Stimulated activated CD4-positive, alpha-beta T cell treated with anti-CD3 and anti-CD28 coated beads, TNF-alpha, amount 100 ng/mL, for 4 hours (primary cell): Measurements from ENCODE around the gene C1QB.
A peak's percentile ranks its signal among the peaks of the same experiment; 100 is the strongest.
"Not testable (repeated sequence)": the region's sequence is repeated elsewhere in the genome, so short reads cannot be mapped to it uniquely, and the experiment has no call there.

Experiments used
- DNase-seq, 3 experiments: peaks; one replicate each; pipeline ENCODE4 v3.0.0-alpha.2; 2020; ENCODE audit warnings: low read depth in 3 of 3

The C1QB gene

GRCh38 chr1:22697980-22698379 lies 44.9 kb downstream of the C1QB start:
- no peak for DNase-seq

DNA sequence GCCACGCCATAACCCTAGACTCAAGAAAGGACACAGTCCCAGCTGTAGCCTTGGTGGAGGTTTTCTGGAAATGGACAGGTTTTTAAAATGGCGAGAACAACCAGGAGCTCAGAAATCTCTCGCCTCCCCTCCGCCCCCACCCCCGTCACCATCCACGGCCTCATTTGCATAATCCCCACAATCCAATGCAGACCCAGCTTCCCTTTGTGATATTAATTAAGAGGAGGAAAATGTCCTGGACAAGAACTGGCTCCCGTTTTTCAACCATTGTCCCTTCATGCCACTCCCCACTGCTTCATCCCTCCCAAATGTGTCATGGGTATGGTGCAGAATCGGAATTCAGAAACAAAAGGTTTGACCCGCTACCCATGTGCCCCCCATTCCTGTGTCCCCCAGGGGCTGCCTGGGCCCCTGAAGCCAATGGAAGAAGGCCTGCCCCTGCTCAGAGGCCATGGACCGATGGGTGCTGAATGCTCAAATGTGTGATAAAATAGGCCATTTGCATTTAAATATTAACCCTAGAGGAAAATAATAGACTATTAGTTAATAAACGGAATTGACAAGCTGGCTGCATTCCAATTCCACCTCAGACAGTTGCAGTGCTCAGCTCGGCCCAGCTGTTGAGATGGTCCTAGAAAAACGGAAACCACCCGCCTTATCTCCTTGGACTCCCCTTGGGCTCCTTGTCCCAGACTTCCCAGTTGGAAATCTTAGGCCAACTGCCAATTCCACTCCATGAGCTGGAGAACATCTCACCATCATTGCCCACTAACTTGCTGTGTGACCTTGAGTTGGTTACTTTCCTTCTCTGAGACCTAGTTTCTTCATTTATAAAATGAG lies 46.9 kb downstream of the C1QB start:
- no peak for DNase-seq

- no peak for DNase-seq
Observed at GRCh38 chr1:22702296-22703085, 49.5 kb downstream of the C1QB start.

DNA sequence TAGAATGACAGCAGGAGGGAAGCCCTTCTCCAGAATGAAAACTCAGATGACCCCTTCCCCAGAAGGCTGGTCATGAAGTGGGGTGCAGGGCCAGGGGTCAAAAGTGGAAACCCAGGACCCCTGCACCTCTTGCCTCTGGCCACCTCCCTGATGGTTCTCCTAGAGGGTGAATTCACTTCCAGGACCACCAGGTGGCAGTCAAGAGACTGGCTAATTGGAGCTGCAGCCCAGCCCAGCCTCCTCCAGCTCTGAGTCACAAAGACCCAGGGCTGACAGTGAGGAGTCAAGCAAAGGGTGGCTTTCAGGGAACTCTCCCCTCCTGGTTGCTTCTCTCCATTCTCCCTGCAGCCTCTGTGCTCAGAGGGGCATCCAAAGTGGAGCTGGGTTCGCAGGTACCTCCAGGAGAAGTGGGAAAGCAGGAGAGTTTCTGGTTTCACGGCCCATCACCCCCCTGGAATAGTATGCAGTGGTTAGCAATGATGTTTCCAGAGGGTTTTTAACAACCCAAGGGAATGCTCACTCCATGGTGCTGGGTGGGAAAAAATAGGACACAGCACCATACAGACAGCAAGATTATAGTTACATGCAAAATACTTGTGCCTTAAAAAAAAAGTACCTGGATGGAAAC lies 51.5 kb downstream of the C1QB start:
- DNase-seq: peak; percentile 39 to 59 (median 58)

DNA sequence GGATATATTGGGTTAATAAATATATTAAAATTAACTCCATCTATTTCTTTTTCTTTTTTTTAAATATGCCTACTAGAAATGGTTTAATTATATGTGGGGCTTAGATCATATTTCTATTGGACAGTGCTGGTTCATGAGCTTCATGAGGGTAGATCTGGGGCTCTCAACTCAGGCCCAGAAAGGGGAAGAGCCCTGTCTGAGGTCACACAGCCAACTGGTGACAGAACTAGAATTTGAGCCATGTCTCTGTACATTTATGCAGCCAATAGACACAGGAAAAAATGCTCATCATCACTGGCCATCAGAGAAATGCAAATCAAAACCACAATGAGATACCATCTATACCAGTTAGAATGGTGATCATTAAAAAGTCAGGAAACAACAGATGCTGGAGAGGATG lies 52.5 kb downstream of the C1QB start:
- DNase-seq: no peak

DNA sequence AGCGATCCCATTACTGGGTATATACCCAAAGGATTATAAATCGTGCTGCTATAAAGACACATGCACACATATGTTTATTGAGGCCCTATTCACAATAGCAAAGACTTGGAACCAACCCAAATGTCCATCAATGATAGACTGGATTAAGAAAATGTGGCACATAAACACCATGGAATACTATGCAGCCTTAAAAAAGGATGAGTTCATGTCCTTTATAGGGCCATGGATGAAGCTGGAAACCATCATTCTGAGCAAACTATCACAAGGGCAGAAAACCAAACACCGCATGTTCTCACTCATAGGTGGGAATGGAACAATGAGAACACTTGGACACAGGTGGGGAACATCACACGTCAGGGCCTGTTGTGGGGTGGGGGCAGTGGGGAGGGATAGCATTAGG lies 53.1 kb downstream of the C1QB start:
- DNase-seq: not testable (repeated sequence)

DNA sequence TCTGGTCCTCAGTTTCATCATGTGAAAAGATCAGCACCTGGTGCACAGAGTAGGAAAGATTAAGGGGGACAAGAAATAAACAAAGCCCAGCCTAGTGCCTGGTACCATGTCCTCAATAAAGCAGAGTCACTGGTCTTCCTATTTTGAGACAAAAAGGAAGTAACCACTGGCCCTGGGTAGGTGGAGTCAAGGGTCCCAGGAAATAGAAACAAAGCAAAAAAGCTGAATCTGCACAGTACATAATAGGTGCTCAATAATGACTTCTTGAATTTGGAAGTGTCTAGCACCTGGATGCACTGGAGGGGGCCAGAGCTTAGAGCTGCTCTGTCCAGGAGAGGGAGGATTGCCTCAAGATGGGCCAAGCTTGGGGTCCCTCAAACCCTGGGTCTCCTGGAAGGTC lies 55.7 kb downstream of the C1QB start:
- no peak for DNase-seq

DNA sequence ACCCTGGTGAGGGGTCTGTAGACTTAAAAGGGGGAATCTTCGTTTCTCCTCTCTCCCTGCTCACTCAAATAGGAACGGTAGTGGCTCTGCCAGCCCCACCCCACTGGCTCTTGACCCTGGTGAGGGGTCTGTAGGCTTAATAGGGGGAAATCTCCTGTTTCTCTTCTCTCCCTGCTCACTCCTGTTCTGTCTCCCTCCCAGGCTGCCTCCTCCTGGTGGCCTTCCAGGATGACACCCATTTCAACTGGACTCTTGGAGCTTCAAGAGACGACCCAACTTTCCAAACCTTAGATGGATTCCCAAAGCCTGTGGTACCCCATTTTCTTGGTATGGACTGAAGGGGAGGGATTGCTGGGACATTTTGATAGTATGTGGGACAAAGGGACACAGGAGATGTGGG lies 56.2 kb downstream of the C1QB start:
- DNase-seq: no peak

- DNase-seq: peak in 2 of 3 experiments; percentile 3 to 6
Observed at GRCh38 chr1:22709891-22710700, 57.1 kb downstream of the C1QB start.

- DNase-seq: no peak
Observed at GRCh38 chr1:22710701-22711049, 57.6 kb downstream of the C1QB start, which contains the start of gene EPHB2. Gene EPHB2 (plus strand): TSS chr1:22710839. CDS start chr1:22710983, 144 bp downstream.

GRCh38 chr1:22711071-22711470 lies 58.0 kb downstream of the C1QB start:
- no peak for DNase-seq
